HUES6 (cell line): Measurements from ENCODE around the gene PHACTR1.
"Not testable (repeated sequence)": the region's sequence is repeated elsewhere in the genome, so short reads cannot be mapped to it uniquely, and the experiment has no call there.

Source experiments
- H3K27ac ChIP-seq: 2 replicates; pipeline ENCODE4 v1.7.0; 2013; ENCODE audit warnings: low read depth, mild to moderate bottlenecking, low read length, inconsistent platforms
- H3K27me3 ChIP-seq: 2 replicates; pipeline ENCODE4 v1.6.1; 2013; ENCODE audit warnings: low read length; ENCODE audit not compliant: control insufficient read depth, insufficient read depth
- H3K36me3 ChIP-seq: 2 replicates; pipeline ENCODE4 v1.6.1; 2013; ENCODE audit warnings: low read length; ENCODE audit not compliant: control insufficient read depth, insufficient read depth
- H3K4me1 ChIP-seq: 2 replicates; pipeline ENCODE4 v1.6.1; 2013; ENCODE audit warnings: low read length; ENCODE audit not compliant: control insufficient read depth, insufficient read depth
- H3K4me3 ChIP-seq: 2 replicates; pipeline ENCODE4 v1.5.1; 2013; ENCODE audit warnings: low read depth, low read length
- H3K9ac ChIP-seq: one replicate; pipeline ENCODE4 v1.6.1; 2013; ENCODE audit warnings: mild to moderate bottlenecking, low read length
- H3K9me3 ChIP-seq: 2 replicates; pipeline ENCODE4 v1.6.1; 2013; ENCODE audit warnings: low read depth, low read length; ENCODE audit not compliant: control insufficient read depth, insufficient read depth

The PHACTR1 gene

GRCh38 chr6:12715437-12715836 is 1.1 kb upstream of the PHACTR1 start:
- peaks cover 16% of the 10 kb centered on the region; the same call in 1 of the 2 replicates for H3K4me1 ChIP-seq
- no peak overlapping the region for H3K4me3 ChIP-seq
- no peak overlapping the region for H3K9ac ChIP-seq
- H3K9me3 ChIP-seq: no peaks in the 10 kb centered on the region
- H3K27ac ChIP-seq: no peak overlapping the region
- no peaks in the 10 kb centered on the region for H3K36me3 ChIP-seq
- no peaks in the 10 kb centered on the region; the same call in 1 of the 2 replicates for H3K27me3 ChIP-seq

- Histone ChIP-seq H3K4me3 (no peak overlapping the region), H3K9ac (no peak overlapping the region), H3K4me1 (peaks cover 10% of the 10 kb centered on the region; the same call in 1 of the 2 replicates), H3K27me3 (no peaks in the 10 kb centered on the region; the same call in 1 of the 2 replicates), H3K9me3 (no peaks in the 10 kb centered on the region), H3K36me3 (no peaks in the 10 kb centered on the region), H3K27ac (no peak overlapping the region)
These were observed 789 bp downstream of the PHACTR1 start for GRCh38 chr6:12717356-12717755.

- Histone ChIP-seq H3K9me3 (no peaks in the 10 kb centered on the region), H3K4me3 (no peak overlapping the region), H3K27me3 (no peaks in the 10 kb centered on the region; the same call in 1 of the 2 replicates), H3K9ac (no peak overlapping the region), H3K4me1 (peaks cover 9% of the 10 kb centered on the region; the same call in 1 of the 2 replicates), H3K27ac (no peak overlapping the region), H3K36me3 (no peaks in the 10 kb centered on the region)
These were observed 1.4 kb downstream of the PHACTR1 start for GRCh38 chr6:12718015-12718414.

GRCh38 chr6:12719017-12719416 is 2.5 kb downstream of the PHACTR1 start:
- no peak overlapping the region for H3K9ac ChIP-seq
- no peaks in the 10 kb centered on the region; the same call in 1 of the 2 replicates for H3K27me3 ChIP-seq
- H3K4me1 ChIP-seq: peaks cover 9% of the 10 kb centered on the region; the same call in 1 of the 2 replicates
- no peaks in the 10 kb centered on the region for H3K9me3 ChIP-seq
- H3K36me3 ChIP-seq: no peaks in the 10 kb centered on the region
- no peak overlapping the region for H3K27ac ChIP-seq
- no peak overlapping the region for H3K4me3 ChIP-seq

GRCh38 chr6:12720310-12720709 is 3.7 kb downstream of the PHACTR1 start:
- no peaks in the 10 kb centered on the region for H3K9me3 ChIP-seq
- no peaks in the 10 kb centered on the region; the same call in 1 of the 2 replicates for H3K27me3 ChIP-seq
- no peaks in the 10 kb centered on the region for H3K36me3 ChIP-seq
- peaks cover 16% of the 10 kb centered on the region for H3K4me1 ChIP-seq
- H3K4me3 ChIP-seq: no peak overlapping the region
- H3K9ac ChIP-seq: no peak overlapping the region
- no peak overlapping the region for H3K27ac ChIP-seq

- Histone ChIP-seq H3K27me3 (no peaks in the 10 kb centered on the region), H3K4me3 (no peak overlapping the region), H3K9me3 (no peaks in the 10 kb centered on the region), H3K9ac (no peak overlapping the region), H3K27ac (no peak overlapping the region), H3K4me1 (peaks cover 12% of the 10 kb centered on the region), H3K36me3 (no peaks in the 10 kb centered on the region)
These were observed 8.7 kb downstream of the PHACTR1 start for GRCh38 chr6:12725263-12725662.

- no peaks in the 10 kb centered on the region for H3K27me3 ChIP-seq
- peaks cover 12% of the 10 kb centered on the region for H3K4me1 ChIP-seq
- H3K36me3 ChIP-seq: no peaks in the 10 kb centered on the region
- H3K4me3 ChIP-seq: no peak overlapping the region
- no peaks in the 10 kb centered on the region for H3K9me3 ChIP-seq
- H3K27ac ChIP-seq: no peak overlapping the region
- no peak overlapping the region for H3K9ac ChIP-seq
These were observed 12.9 kb downstream of the PHACTR1 start for GRCh38 chr6:12729467-12729866.

GRCh38 chr6:12730809-12731208 is 14.2 kb downstream of the PHACTR1 start:
- not testable (repeated sequence) for H3K36me3 ChIP-seq, H3K27ac ChIP-seq, H3K27me3 ChIP-seq, H3K4me1 ChIP-seq, H3K4me3 ChIP-seq, H3K9me3 ChIP-seq, H3K9ac ChIP-seq

- no peak overlapping the region for H3K27ac ChIP-seq
- no peak overlapping the region for H3K4me3 ChIP-seq
- H3K36me3 ChIP-seq: no peaks in the 10 kb centered on the region
- no peaks in the 10 kb centered on the region for H3K9me3 ChIP-seq
- peaks cover 6% of the 10 kb centered on the region for H3K4me1 ChIP-seq
- no peaks in the 10 kb centered on the region for H3K27me3 ChIP-seq
- no peak overlapping the region for H3K9ac ChIP-seq
These were observed 17.3 kb downstream of the PHACTR1 start for GRCh38 chr6:12733876-12734275.

GRCh38 chr6:12735786-12736185 is 19.2 kb downstream of the PHACTR1 start:
- no peak overlapping the region for H3K9ac ChIP-seq
- no peaks in the 10 kb centered on the region for H3K4me1 ChIP-seq
- no peak overlapping the region for H3K27ac ChIP-seq
- no peaks in the 10 kb centered on the region for H3K36me3 ChIP-seq
- H3K27me3 ChIP-seq: no peaks in the 10 kb centered on the region
- no peak overlapping the region for H3K4me3 ChIP-seq
- H3K9me3 ChIP-seq: no peaks in the 10 kb centered on the region

GRCh38 chr6:12748411-12748810 is 31.8 kb downstream of the PHACTR1 start:
- peaks cover 29% of the 10 kb centered on the region for H3K27me3 ChIP-seq
- H3K27ac ChIP-seq: no peak overlapping the region
- peak overlapping the region; percentile 77 for H3K4me3 ChIP-seq
- no peaks in the 10 kb centered on the region for H3K36me3 ChIP-seq
- no peak overlapping the region for H3K9ac ChIP-seq
- H3K9me3 ChIP-seq: no peaks in the 10 kb centered on the region
- peaks cover 19% of the 10 kb centered on the region; the same call in 1 of the 2 replicates for H3K4me1 ChIP-seq
